ENCODE data around the gene SFMBT2.
"Not testable (repeated sequence)": the region's sequence is repeated elsewhere in the genome, so short reads cannot be mapped to it uniquely, and the experiment has no call there.

Gene SFMBT2

DNA sequence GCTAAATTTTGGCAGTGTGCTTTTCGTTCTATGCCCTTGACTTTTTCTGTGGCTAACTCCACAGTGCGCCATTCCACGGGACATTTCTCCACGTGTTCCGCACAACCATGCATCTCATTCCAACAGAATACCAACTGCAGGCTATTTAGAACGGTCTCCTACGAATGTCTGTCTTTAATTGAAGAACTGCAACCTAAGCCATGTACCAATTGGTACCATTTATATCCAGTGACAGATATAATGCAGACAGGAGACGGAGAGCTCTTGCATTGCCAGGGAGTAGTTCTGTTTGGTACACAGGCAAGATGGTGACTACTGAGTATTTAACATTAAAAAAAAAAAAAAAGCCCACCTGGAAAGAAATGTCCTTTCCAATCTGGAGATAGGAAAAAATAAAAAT, 9.1 kb downstream of the SFMBT2 start:
- no peak for DNase-seq
- CTCF ChIA-PET, result interaction anchor here (0.6 kb wide), 1 partner anchor 412 kb away, joined by 3 read pairs; no protein-coding TSS in a partner anchor
- Mint-ChIP-seq H3K27ac (no peak overlapping the region), H3K27me3 (no peaks in the 10 kb centered on the region), H3K4me1 (peaks cover 44% of the 10 kb centered on the region), H3K9me3 (no peaks in the 10 kb centered on the region), H3K36me3 (peaks cover 48% of the 10 kb centered on the region), H3K4me3 (no peak overlapping the region)

DNA sequence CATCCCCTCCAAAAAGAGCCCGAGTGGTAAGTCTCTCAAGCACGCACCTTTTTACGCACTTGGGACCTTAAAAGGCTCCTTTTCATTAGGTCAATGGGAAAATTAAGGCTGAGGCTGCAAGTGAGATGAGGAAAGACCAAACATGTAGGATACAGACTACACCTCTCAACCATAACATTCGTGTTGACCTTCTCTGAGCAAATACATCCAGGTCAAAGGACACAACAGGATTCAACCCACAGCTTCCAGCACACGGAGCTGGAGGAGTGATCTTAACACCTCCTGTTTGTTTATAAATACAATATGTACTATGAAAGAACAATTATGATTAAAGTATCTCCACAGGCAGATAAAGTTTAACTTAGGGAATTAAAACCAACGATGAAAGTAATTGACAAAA, 9.7 kb downstream of the SFMBT2 start:
- CTCF ChIA-PET, result interaction anchor here (0.6 kb wide), 1 partner anchor 411 kb away, joined by 3 read pairs; no protein-coding TSS in a partner anchor
- H3K4me1 Mint-ChIP-seq, result peaks cover 42% of the 10 kb centered on the region

DNA sequence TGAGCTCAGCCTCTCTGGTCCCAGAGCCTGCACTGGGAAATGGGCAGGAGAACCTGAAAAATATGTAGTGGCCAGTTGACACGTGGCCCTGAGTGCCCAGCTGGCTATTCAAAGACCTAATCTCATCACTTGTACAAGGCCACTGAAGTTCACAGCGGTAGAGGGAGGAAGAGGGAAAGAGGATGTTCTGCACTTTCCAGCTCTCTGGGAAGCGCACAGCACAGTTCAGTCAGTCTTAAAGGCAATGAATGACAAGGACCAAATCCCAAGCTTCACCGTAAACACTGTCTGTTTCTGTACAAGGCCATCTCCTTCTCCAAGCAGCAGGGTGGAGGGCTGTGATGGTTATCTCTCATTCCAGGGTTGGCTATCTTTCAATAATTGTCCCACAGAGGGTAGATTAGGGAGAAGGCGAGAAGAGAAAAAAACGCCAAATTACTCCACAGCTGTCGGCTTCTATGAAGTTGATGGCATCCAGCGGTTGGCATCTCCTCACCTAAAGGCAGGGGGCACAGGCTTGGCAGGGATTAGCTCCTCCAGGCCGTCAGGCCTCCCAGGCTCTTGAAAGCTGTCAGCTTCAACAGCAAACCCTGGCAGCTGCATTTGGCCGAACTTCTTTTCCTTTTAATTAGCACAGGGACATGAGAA, 10.6 kb downstream of the SFMBT2 start:
- CTCF ChIA-PET, result interaction anchor here (0.5 to 1.1 kb wide), 4 partner anchors 186 to 685 kb away, joined by 3 read pairs; no protein-coding TSS in a partner anchor

More for the DNA sequence above, 9.7 kb downstream of the SFMBT2 start:
- H3K27ac Mint-ChIP-seq, result no peak overlapping the region
- no peak overlapping the region for H3K4me3 Mint-ChIP-seq
- peaks cover 51% of the 10 kb centered on the region for H3K36me3 Mint-ChIP-seq
- no peaks in the 10 kb centered on the region for H3K9me3 Mint-ChIP-seq
- no peak for DNase-seq
- H3K27me3 Mint-ChIP-seq, result no peaks in the 10 kb centered on the region

DNA sequence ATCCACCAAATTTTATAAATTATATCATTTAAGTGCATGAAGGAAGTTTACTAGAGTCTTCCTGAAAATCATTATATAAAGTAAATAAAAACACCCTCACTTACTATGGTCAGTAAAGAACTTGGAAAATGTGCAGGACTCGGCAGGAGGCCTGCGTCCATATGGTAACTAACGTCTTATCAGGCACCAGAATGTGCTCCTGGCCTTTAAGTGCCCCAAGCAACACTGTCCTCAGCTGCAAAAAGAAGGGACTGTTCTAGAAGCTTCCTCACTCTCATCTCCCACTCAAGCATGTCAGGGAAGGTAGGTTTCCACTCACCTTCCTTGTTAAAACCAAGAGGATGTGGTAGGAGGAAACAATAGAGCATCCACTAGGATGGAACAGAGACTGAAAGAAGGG, 11.3 kb downstream of the SFMBT2 start:
- CTCF ChIA-PET, result interaction anchor here (0.5 to 0.6 kb wide), 2 partner anchors 185 to 483 kb away, joined by 3 read pairs; no protein-coding TSS in a partner anchor
- no peaks in the 10 kb centered on the region for H3K27me3 Mint-ChIP-seq
- no peak for DNase-seq
- H3K27ac Mint-ChIP-seq, result no peak overlapping the region
- no peak overlapping the region for H3K4me3 Mint-ChIP-seq
- H3K36me3 Mint-ChIP-seq, result peaks cover 49% of the 10 kb centered on the region
- H3K9me3 Mint-ChIP-seq, result no peaks in the 10 kb centered on the region
- H3K4me1 Mint-ChIP-seq, result peaks cover 34% of the 10 kb centered on the region

More for the DNA sequence above, 10.6 kb downstream of the SFMBT2 start:
- Mint-ChIP-seq H3K36me3 (peaks cover 53% of the 10 kb centered on the region), H3K9me3 (no peaks in the 10 kb centered on the region), H3K4me1 (peaks cover 33% of the 10 kb centered on the region), H3K4me3 (no peak overlapping the region), H3K27me3 (no peaks in the 10 kb centered on the region), H3K27ac (no peak overlapping the region)
- DNase-seq, result no peak

- Mint-ChIP-seq H3K27me3 (no peaks in the 10 kb centered on the region), H3K4me3 (no peak overlapping the region), H3K4me1 (peaks cover 33% of the 10 kb centered on the region), H3K9me3 (no peaks in the 10 kb centered on the region), H3K27ac (no peak overlapping the region), H3K36me3 (peaks cover 40% of the 10 kb centered on the region)
- no peak for DNase-seq
- CTCF ChIA-PET, result interaction anchor here (1.4 kb wide), 1 partner anchor 276 kb away, joined by 4 read pairs; no protein-coding TSS in a partner anchor
These were observed 13.5 kb downstream of the SFMBT2 start for GRCh38 chr10:7397049-7398035.

- H3K27me3 Mint-ChIP-seq, DNase-seq, H3K9me3 Mint-ChIP-seq, CTCF ChIA-PET, H3K4me3 Mint-ChIP-seq, H3K27ac Mint-ChIP-seq: not testable (repeated sequence)
- Mint-ChIP-seq H3K36me3 (peaks cover 23% of the 10 kb centered on the region), H3K4me1 (peaks cover 46% of the 10 kb centered on the region)
These were observed 18.5 kb downstream of the SFMBT2 start for GRCh38 chr10:7392301-7392700.

DNA sequence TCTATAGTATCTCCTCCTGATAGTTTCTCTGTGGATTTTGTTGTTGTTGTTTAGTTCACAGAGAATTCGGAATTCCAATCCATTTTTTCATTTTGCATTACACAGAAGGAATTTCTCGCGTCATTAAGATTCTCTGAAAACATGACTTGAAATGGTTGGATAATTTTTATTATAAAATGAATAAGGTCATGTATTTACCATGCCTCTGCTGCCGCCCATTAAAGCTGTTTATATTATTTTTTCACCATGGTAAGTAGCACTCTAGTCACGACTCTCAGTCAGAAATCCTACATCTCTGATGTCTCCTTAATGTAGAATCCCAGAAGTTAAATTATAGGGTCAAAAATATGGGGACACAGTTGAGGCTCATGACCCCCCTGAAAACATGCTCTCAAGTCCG, 19.1 kb downstream of the SFMBT2 start:
- Mint-ChIP-seq H3K4me3 (no peak overlapping the region), H3K9me3 (no peaks in the 10 kb centered on the region), H3K27ac (no peak overlapping the region), H3K27me3 (no peaks in the 10 kb centered on the region), H3K4me1 (peaks cover 49% of the 10 kb centered on the region), H3K36me3 (peaks cover 25% of the 10 kb centered on the region)
- CTCF ChIA-PET, result no interaction called here
- no peak for DNase-seq

DNA sequence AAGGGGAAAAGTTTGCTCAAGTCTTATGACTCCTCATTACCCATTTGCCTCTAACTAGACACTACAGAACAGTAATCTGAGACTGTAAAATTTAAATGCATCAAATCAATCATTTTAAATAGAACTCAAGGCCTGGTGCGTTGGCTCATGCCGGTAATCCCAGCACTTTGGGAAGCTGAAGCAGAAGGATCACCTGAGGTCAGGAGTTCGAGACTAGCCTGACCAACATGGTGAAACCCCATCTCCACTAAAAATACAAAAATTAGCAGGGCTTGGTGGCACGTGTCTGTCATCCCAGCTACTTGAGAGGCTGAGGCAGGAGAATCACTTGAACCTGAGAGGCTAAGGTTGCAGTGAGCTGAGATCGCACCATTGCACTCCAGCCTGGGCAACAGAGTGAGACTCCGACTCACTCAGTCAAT, 20.1 kb downstream of the SFMBT2 start:
- H3K9me3 Mint-ChIP-seq, DNase-seq, H3K27me3 Mint-ChIP-seq, H3K27ac Mint-ChIP-seq, CTCF ChIA-PET, H3K4me3 Mint-ChIP-seq: not testable (repeated sequence)
- peaks cover 52% of the 10 kb centered on the region for H3K4me1 Mint-ChIP-seq
- H3K36me3 Mint-ChIP-seq, result peaks cover 19% of the 10 kb centered on the region

DNA sequence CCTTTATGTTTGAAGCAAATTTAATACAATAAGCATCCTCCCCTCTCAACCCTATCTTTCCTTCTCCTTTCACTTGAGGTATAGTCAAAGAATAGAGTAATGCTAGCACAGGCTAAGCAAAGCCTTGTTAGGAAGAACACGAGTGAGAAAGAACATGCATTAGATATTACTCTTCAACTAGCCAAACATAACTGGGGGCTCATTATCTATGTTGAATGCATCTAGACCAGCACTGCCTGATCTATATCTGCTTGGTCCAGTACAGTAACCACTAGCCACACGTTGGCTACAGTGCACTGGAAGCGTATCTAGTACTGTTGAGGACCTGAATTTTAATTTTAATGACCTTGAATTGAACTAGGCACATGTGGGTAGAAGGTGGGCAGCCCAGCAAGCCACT, 21.0 kb downstream of the SFMBT2 start:
- no peaks in the 10 kb centered on the region for H3K27me3 Mint-ChIP-seq
- CTCF ChIA-PET, result no interaction called here
- peak overlapping the region; percentile 94 for H3K27ac Mint-ChIP-seq
- H3K36me3 Mint-ChIP-seq, result peaks cover 19% of the 10 kb centered on the region
- H3K4me1 Mint-ChIP-seq, result peaks cover 60% of the 10 kb centered on the region
- H3K9me3 Mint-ChIP-seq, result no peaks in the 10 kb centered on the region
- DNase-seq, result no peak
- peak overlapping the region; percentile 7 for H3K4me3 Mint-ChIP-seq

- DNase-seq, result no peak
- Mint-ChIP-seq H3K4me1 (peaks cover 63% of the 10 kb centered on the region), H3K36me3 (peaks cover 15% of the 10 kb centered on the region), H3K27ac (peak overlapping the region; percentile 94), H3K4me3 (peak overlapping the region; percentile 7), H3K9me3 (no peaks in the 10 kb centered on the region), H3K27me3 (no peaks in the 10 kb centered on the region)
- CTCF ChIA-PET, result no interaction called here
These were observed 21.5 kb downstream of the SFMBT2 start for GRCh38 chr10:7389346-7389745.

GRCh38 chr10:7388602-7389001, 22.2 kb downstream of the SFMBT2 start:
- Mint-ChIP-seq H3K36me3 (peaks cover 15% of the 10 kb centered on the region), H3K4me3 (peak overlapping the region; percentile 43), H3K27ac (peak overlapping the region; percentile 94), H3K27me3 (no peaks in the 10 kb centered on the region), H3K9me3 (no peaks in the 10 kb centered on the region), H3K4me1 (peaks cover 66% of the 10 kb centered on the region)
- CTCF ChIA-PET, result no interaction called here
- DNase-seq, result peak; percentile 69

DNA sequence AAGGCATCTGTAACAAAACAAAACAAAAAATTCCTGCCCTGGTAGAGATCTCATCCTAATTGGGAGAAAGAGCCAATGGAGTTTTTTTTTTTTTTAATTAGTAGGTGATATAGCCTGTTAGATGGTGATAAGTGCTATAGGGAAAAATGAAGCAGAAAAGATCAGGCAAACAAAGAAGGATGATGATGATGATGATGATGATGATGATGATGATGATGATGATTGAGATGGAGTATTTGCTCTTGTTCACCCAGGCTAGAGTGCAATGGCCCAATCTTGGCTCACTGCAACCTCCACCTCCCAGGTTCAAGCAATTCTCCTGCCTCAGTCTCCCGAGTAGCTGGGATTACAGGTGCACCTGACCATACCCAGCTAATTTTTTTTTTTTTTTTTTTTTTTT, 22.7 kb downstream of the SFMBT2 start:
- DNase-seq, H3K27ac Mint-ChIP-seq, CTCF ChIA-PET, H3K27me3 Mint-ChIP-seq, H3K9me3 Mint-ChIP-seq, H3K4me3 Mint-ChIP-seq: not testable (repeated sequence)
- Mint-ChIP-seq H3K36me3 (peaks cover 15% of the 10 kb centered on the region), H3K4me1 (peaks cover 70% of the 10 kb centered on the region)

- Mint-ChIP-seq H3K9me3 (no peaks in the 10 kb centered on the region), H3K27ac (peak overlapping the region; percentile 5), H3K4me1 (peaks cover 81% of the 10 kb centered on the region), H3K36me3 (peaks cover 32% of the 10 kb centered on the region), H3K4me3 (no peak overlapping the region), H3K27me3 (no peaks in the 10 kb centered on the region)
- DNase-seq, result no peak
- CTCF ChIA-PET, result no interaction called here
These were observed 25.7 kb downstream of the SFMBT2 start for GRCh38 chr10:7385114-7385513.

DNA sequence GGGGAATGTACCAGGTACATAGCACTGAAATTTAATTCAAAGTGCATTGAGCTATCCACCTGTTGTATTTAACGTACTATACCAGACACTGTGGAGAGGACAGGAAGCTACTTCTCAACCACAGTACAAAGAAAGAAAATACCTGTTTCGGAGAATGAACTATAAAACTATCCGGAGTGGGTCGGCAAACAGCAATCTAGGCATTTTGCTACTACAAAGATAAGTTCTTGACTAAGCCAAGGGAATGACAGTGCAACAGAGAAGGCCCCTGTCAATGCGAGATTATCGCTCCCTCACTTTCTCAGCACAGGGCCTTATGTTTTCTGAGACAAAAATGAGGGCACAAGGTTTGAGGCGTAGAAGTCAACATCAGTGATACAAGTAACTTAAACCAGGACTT, 27.4 kb downstream of the SFMBT2 start:
- H3K27ac Mint-ChIP-seq, result peak overlapping the region; percentile 90
- H3K4me3 Mint-ChIP-seq, result no peak overlapping the region
- H3K36me3 Mint-ChIP-seq, result peaks cover 43% of the 10 kb centered on the region
- CTCF ChIA-PET, result interaction anchor here (0.7 to 1.1 kb wide), 3 partner anchors 13 to 463 kb away, joined by 3 to 4 read pairs (median 3); partner anchors contain the start of gene SFMBT2
- H3K4me1 Mint-ChIP-seq, result peaks cover 70% of the 10 kb centered on the region
- peak; percentile 37 for DNase-seq
- H3K27me3 Mint-ChIP-seq, result no peaks in the 10 kb centered on the region
- H3K9me3 Mint-ChIP-seq, result no peaks in the 10 kb centered on the region
